ENCODE measurements around the gene RPS2.

- TF ChIP-seq CTCF (conservative IDR thresholded peaks at IDR 0.05; ENCODE audit: low read length) = no peak
- TF ChIP-seq EZH2phosphoT487 (IDR thresholded peaks at IDR 0.05; ENCODE audit: borderline replicate concordance, low read depth, low read length) = no peak
Measured at GRCh38 chr16:1973461-1974156, 9.0 kb upstream of the RPS2 start.

Measured in OCI-LY7 (cell line).